ENCODE measurements around the gene RET.

The RET gene

GRCh38 chr10:43044448-43044921, 32.4 kb upstream of the RET start:
- no peak for DNase-seq (ENCODE audit: low read depth in 2 of 3, low spot score in 2 of 3)

DNA sequence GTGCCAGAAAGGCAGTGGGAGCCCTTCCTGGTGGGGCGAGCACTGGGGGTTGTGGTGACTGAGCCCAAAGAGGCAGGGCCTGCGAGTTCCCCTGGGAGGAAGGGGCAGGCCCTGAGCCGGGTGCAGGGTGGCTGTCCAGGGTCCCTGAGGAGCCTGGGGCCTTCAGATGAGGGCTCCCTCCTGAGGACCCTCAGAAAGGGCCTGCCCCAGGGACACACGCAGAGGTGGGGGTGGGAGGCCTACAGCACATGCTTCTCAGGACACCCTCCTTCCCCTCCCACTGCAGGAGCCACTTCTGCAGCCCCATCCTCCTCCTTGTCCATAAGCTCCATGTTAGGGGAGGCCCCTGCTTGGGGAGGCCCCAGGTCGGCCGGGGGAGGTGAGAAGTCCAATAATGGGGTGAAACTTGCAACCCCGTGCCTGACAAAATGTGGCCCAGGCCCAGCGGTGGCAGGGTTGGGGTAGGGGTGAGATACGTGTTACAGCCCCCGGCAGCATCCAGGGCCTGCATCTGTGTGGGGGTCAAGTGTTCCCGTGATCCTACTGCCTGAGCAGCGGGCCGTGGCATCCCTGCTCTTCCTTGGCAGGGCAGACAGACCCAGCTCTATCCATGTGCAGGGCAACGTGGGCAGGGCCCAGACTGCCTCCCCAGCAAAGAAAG, 31.8 kb upstream of the RET start:
- no peak for DNase-seq (ENCODE audit: low read depth in 2 of 3, low spot score in 2 of 3)

GRCh38 chr10:43045631-43046287, 31.1 kb upstream of the RET start:
- DNase-seq (ENCODE audit: low read depth in 2 of 3, low spot score in 2 of 3): no peak

DNA sequence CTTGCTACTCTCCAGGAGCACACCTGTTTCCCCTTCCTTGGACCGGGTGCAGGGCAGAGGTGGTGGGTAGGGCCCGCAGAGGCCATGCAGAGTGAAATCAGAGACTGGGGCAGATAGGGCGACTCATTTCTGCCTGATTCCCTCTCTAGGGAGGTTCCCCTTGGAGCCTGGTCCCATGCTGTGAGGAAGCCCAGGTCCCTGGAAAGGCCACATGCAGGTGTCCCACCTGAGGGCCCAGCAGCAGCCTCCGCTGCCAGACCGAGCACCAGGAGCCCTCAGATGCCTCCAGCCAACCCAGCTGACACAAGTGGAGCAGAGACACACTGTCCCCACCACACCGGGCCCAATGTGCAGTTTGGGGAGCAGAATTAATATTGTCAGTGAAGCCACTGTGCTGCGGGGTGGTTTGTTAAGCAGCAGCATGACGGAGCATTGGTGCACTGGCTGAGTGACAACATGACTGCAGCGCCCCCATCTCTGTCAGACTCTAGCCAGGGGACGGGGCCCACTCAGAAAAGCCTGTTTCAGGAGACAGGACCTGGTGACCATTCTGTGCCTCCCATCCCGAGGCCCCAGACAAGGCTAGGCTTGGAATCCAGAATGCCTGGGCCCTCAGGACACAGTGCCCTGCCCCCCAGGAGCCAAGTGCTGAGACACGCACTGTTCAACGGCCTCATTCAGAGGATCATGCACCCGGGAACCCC, 30.4 kb upstream of the RET start:
- no peak for DNase-seq (ENCODE audit: low read depth in 2 of 3, low spot score in 2 of 3)

DNA sequence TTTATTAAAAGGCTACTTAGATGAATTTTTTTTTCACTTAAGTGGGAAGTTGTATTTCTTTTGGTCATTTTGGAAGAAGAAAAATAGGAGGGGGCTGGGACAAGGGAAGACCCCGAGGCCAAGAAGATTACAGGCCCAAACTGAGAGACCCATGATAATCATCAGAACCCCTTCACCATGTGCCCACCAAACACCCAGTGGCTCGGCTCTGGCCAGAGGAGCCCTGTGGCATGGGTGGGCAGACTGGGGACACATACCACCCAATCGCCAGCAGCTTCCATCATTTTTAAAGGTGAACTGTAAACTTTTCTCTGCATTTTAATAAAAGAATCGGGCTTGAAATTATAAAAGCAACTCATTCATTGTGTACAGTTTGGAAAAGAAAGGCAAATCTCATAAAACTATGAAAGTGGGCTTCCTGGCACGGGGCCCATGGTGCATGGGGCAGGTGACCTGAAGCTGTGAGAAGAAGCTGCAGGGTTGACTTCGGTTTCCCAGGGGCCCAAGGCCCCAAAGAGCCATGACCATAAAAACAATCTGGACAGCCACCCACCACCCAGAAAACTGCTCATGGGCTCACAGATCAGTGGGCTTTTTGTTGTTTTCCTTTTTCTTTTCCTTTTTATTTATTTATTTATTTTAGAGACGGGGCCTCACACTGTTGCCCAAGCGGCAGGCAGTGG, 29.4 kb upstream of the RET start:
- DNase-seq (ENCODE audit: low read depth in 2 of 3, low spot score in 2 of 3): no peak

DNA sequence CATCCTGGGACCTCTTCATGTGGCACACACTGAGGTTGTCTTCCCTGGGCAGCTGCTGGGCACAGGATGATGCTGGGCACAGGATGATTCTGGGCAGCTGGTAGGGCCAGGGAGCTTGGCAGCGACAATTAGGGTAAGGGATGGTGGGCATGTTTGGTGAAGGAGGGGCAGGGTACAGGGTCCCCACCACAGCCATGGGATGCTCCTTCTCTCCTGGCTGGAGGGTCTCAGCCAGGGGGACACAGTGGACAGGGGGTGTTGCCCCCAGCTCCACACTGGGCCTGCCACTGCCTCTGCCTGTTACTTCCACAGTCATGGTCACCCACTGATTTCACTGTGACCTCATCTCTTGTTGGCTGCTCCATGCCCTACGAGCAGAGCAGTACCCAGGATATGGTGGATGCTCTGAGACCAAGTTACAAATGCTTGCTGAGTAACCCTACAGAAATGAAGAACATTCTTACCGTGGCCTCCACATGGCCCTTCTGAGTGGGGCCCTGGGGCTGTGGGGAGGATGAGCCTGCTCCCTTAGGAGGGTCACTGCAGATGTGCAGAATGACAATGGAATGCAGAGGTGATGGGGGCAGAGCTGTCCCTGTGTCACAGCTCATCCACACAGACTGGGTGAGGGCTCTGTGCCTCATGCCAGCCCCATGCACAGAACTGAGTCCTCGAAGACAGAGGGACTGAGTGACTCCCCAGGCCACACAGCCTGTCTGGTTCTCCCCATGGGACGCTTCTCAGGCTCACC, 28.4 kb upstream of the RET start:
- DNase-seq (ENCODE audit: low read depth in 2 of 3, low spot score in 2 of 3): no peak

DNA sequence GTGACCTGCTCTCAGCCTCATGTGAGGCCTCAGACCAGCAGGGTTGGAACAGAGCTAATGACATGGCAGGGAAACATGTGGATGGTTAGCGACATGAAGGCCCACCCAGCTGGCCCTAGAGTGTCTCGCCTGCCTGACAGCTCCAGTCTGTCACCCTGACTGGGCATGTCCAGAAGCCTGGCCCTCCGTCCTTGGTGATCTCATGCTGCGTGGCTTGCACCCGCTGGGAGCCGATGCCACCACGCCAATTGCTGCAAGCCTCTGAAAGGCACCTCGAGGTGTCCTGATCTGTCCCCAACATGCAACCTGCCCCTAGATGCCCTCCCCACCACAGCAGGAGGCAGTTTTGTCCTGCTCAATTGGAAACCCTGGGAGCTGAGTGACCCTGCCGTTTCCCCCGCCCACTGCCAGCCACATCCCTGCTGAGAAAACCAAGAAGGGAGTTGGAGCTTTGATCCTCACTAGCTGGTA, 27.8 kb upstream of the RET start:
- no peak for DNase-seq (ENCODE audit: low read depth in 2 of 3, low spot score in 2 of 3)

DNA sequence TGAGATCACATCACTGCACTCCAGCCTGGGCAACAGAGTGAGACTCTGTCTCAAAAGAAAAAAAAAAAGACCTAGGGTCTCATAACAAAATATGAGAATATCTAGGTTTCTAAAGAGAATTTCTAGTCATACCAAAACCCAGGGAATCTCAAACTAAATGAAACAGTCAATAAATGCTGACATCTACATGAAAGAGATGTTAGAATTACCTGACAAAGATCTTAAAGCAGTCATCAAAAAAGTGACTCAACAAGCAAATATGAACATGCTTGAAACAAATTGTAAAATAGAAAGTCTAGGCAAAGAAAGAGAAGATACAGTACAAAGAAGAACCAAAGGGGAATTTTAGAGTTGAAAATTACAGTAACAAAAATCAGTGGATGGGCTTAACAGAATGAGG, 26.9 kb upstream of the RET start:
- no peak for DNase-seq (ENCODE audit: low read depth in 2 of 3, low spot score in 2 of 3)

GRCh38 chr10:43053825-43054224, 23.0 kb upstream of the RET start:
- no peak for DNase-seq (ENCODE audit: low read depth in 2 of 3, low spot score in 2 of 3)

DNA sequence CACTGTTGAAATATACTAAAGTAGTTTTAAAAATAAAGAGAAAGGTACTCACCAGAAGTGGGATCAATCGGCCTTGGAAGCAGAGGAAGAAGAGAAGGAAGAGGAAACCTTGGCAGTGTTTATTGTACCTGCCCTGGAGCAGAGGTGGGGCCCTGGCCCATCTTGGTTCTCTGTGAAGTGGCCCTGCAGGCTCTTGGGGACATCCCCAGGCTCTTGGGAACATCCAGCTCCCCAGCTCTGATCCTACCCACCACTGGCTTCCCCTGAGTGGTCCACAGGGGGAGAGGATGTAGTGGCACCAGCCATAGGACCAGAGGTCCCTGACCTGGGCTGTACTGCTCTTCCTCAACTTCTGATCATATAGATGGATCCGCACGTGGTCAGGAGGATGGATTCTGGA, 22.3 kb upstream of the RET start:
- no peak for DNase-seq (ENCODE audit: low read depth in 2 of 3, low spot score in 2 of 3)

GRCh38 chr10:43055217-43055616, 21.7 kb upstream of the RET start:
- no peak for DNase-seq (ENCODE audit: low read depth in 2 of 3, low spot score in 2 of 3)

GRCh38 chr10:43055991-43056567, 20.8 kb upstream of the RET start:
- DNase-seq (ENCODE audit: low read depth in 2 of 3, low spot score in 2 of 3): no peak

DNA sequence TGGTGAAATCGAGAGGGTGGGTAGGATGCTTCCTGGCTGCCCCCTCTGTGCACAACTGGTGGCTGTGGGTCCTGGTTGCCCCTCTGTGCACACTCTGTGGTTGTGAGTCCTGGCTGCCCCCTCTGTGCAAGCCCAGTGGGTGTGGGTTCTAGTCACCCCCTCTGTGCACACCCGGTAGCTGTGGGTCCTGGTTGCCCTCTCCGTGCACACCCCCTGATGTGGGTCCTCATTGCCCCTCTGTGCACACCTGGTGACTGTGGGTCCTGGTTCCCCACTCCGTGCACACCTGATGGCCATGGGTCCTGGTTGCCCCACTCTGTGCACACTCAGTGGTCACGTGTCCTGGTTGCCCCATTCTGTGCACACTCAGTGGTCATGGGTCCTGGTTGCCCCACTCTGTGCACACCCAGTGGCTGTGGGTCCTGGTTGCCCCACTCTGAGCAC, 20.3 kb upstream of the RET start:
- no peak for DNase-seq (ENCODE audit: low read depth in 2 of 3, low spot score in 2 of 3)

DNA sequence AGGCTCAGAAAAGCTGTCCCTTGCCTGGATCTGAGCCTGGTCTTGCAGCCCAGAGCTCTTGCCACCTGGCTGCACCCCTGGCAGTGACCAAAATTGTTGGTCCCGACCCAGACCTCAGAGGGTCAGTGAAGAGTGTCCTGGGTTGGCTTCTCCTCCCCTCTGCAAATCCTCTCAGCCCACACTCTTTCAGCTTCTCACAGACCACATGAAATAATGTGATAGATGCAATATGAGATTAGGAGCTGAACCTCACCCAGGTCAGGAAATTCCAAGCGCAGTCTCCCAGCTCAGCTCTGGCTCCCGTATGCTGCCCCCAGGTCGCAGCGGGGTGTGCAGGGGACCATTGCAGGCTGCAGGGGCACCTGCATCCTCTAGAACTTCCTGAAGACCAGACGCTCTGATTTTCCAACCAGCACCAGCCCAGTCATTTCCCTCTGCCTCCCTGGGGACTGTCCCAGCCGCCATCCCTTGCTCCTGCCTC, 19.6 kb upstream of the RET start:
- DNase-seq (ENCODE audit: low read depth in 2 of 3, low spot score in 2 of 3): no peak

DNA sequence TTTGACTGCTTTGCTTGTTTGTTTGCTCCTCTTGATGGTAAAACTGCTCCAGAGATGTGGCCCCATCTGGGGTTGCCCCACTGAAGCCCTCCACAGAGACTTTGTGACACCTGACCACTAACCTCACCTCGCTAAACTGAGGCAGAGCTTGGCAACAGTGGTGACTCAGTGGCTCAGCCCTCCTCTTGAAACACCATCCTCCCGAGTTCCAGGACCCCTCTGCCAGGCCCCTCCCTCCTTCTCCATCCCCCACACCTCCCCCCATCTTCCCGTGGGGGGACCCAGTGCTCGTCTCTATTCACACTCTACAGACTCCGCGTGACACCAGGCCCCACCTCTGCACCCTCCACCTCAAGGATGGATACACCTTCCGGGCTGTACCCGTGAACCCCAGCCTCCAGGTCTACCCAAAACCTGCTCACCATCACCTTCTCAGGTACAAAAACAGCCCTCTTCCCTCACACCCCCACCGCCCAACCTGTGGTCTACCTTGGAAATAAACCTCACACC, 19.0 kb upstream of the RET start:
- no peak for DNase-seq (ENCODE audit: low read depth in 2 of 3, low spot score in 2 of 3)

DNA sequence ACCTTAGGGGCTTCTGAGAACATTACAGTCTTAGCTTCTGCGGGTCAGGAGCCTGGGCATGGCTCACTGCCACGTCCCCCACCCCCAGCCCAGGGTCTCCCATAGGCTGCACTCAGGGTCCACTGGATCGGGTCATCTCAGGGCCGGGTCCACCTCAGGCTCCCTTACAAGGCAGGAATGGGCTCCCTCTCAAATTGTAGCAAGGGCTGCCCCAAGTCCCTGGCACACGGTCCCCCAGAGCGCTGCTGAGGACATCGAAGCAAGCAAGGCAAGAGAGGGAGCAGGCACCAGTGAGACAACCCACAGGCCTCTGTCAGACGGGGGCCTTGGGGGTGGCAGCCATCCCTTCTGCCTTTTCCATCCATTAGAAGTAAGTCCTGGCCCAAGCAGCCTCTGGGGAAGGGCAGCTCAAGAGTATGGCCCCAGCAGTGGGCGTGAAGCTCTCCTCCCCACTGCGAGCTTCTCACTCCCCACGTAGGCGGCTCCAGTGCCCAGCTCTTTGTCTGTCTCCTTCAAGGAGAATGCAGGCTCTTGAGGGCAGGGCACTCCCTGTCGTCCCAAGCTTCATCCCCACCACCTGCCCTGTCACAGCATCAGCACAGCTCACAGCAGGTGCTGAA, 18.0 kb upstream of the RET start:
- DNase-seq (ENCODE audit: low read depth in 2 of 3, low spot score in 2 of 3): no peak

GRCh38 chr10:43059336-43059720, 17.5 kb upstream of the RET start:
- DNase-seq (ENCODE audit: low read depth in 2 of 3, low spot score in 2 of 3): no peak

GRCh38 chr10:43059828-43060227, 17.0 kb upstream of the RET start:
- no peak for DNase-seq (ENCODE audit: low read depth in 2 of 3, low spot score in 2 of 3)

GRCh38 chr10:43060291-43060690, 16.6 kb upstream of the RET start:
- DNase-seq (ENCODE audit: low read depth in 2 of 3, low spot score in 2 of 3): no peak

DNA sequence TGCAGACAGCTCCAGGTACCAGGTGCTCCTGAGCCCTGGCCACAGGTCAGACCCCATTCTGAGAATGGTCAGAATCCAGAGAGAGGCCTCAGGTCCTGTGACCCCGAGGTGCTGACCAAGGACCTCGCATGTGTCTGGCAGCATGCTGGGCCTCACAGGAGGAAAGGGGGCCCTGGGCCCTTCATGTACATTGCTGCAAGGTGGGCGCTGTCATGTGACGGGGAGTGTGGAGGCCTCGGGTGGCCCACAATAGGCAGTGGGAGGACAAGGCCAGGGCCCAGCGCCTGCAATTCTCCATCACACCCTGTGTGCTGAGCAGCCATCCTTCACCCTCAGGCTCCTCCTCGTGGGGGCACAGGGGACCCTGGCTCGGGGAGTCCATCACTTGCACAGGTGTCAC, 15.5 kb upstream of the RET start:
- no peak for DNase-seq (ENCODE audit: low read depth in 2 of 3, low spot score in 2 of 3)
